Esophagus (tissue), 2 donors: ENCODE results near the gene APRT. TPM values are rescaled to one million over a fixed set of nuclear protein-coding genes. Genes with fewer than 3 reads are reported as not detected.

ENCODE experiments used
- H3K27ac ChIP-seq, 2 donors: one replicate each; pipeline ENCODE4 v1.5.1; 2013; ENCODE audit warnings: low read depth in 2 of 2, mild to moderate bottlenecking in 2 of 2, inconsistent platforms in 1 of 2, low read length in 1 of 2, moderate library complexity in 1 of 2
- H3K27me3 ChIP-seq, 2 donors: one replicate each; pipeline ENCODE4 v1.6.1; 2013; ENCODE audit warnings: low read length in 2 of 2, control low read depth in 1 of 2, mild to moderate bottlenecking in 1 of 2; ENCODE audit not compliant: insufficient read depth in 2 of 2, control insufficient read depth in 1 of 2
- H3K36me3 ChIP-seq, 2 donors: one replicate each; pipeline ENCODE4 v1.6.1; 2013; ENCODE audit warnings: low read length in 1 of 2; ENCODE audit not compliant: control insufficient read depth in 2 of 2, insufficient read depth in 2 of 2
- H3K4me1 ChIP-seq, 2 donors: one replicate each; pipeline ENCODE4 v1.6.1; 2013; ENCODE audit warnings: low read length in 1 of 2; ENCODE audit not compliant: control insufficient read depth in 2 of 2, insufficient read depth in 2 of 2
- H3K4me3 ChIP-seq, 2 donors: one replicate each; pipeline ENCODE4 v1.5.1; 2013; ENCODE audit warnings: low read length in 2 of 2, mild to moderate bottlenecking in 2 of 2, low read depth in 1 of 2, moderate library complexity in 1 of 2
- H3K9me3 ChIP-seq, 2 donors: one replicate each; pipeline ENCODE4 v1.6.1; 2013; ENCODE audit warnings: mild to moderate bottlenecking in 2 of 2, low read depth in 1 of 2, low read length in 1 of 2, moderate library complexity in 1 of 2; ENCODE audit not compliant: control insufficient read depth in 2 of 2, insufficient read depth in 1 of 2
- WGBS, 2 donors: extraction: QIAGEN DNeasy Blood & Tissue Kit; methylation state at CpG; one replicate each; pipeline ENCODE4 v1.1.7; 2013; 5-methylcytosine and 5-hydroxymethylcytosine counted together
- polyA plus RNA-seq, 2 donors: library from polyadenylated mRNA; stranded (reverse); fragments of 200-250 nt; gene quantifications; one replicate each; pipeline ENCODE4 v1.2.3, GENCODE V29; 2013
- donor health status: healthy with polysubstance abuse.
- donor health status: Bipolar disorder and iron deficiency.

APRT gene
- polyA plus RNA-seq, 2 donors, result 137 to 223 TPM

- Histone ChIP-seq H3K4me3 (no peak overlapping the region), H3K9me3 (peaks cover 0 to 2% of the 10 kb centered on the region in 2 donors), H3K27me3 (no peaks in the 10 kb centered on the region), H3K36me3 (peaks cover 0 to 38% of the 10 kb centered on the region in 2 donors), H3K4me1 (no peaks in the 10 kb centered on the region), H3K27ac (no peak overlapping the region)
- WGBS, 2 donors, result 93 to 95% methylated on average over 25 of the region's 25 CpGs
Observed at GRCh38 chr16:88842806-88843205, 31.1 kb upstream of the APRT start.

GRCh38 chr16:88842308-88842756 lies 30.6 kb upstream of the APRT start:
- Histone ChIP-seq H3K36me3 (peaks cover 0 to 43% of the 10 kb centered on the region in 2 donors), H3K27ac (no peak overlapping the region), H3K4me3 (no peak overlapping the region), H3K4me1 (no peaks in the 10 kb centered on the region), H3K27me3 (no peaks in the 10 kb centered on the region), H3K9me3 (peaks cover 0 to 2% of the 10 kb centered on the region in 2 donors)
- 88 to 96% methylated on average over 15 of the region's 15 CpGs for WGBS, 2 donors

GRCh38 chr16:88841521-88842307 lies 30.0 kb upstream of the APRT start:
- Histone ChIP-seq H3K4me1 (no peaks in the 10 kb centered on the region), H3K4me3 (no peak overlapping the region), H3K9me3 (peaks cover 0 to 2% of the 10 kb centered on the region in 2 donors), H3K27me3 (no peaks in the 10 kb centered on the region), H3K36me3 (peaks cover 0 to 44% of the 10 kb centered on the region in 2 donors), H3K27ac (no peak overlapping the region)
- WGBS, 2 donors, result 90% methylated on average over 40 of the region's 40 CpGs

DNA sequence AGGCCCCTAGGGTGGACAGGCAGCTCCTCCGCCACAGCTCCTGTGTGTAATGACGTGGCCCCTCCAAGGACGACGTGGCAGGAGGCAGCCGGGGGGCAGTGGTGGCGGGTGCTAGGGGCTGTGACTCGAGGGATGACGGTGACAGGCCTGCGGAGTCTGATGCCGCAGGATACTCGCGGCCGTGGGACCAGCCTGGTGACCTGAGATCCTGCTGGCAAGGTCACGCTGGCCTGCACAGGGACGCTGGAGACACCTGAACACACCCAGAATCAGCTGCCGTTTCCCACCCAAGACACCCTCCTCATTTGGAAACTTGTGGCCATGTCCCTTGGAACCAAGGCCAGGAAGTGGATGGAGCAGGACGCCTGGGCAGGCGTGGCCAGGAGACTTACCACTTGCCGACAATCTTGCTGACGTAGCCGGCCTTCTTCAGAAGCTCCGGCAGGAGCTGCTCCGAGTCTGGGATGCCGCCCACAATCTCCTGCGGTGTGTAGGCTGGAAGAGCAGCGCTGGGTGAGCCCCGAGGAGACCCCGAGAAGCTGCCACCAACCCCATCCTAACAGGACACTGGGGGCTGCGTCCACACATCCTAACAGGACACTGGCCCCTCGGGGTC lies 29.0 kb upstream of the APRT start:
- H3K27me3 ChIP-seq, result no peaks in the 10 kb centered on the region

GRCh38 chr16:88839745-88840599 lies 28.2 kb upstream of the APRT start:
- no peak overlapping the region for H3K4me3 ChIP-seq
- 94% methylated on average over 24 of the region's 24 CpGs for WGBS, 2 donors
- no peaks in the 10 kb centered on the region for H3K4me1 ChIP-seq
- H3K27ac ChIP-seq, result no peak overlapping the region
- peaks cover 0 to 2% of the 10 kb centered on the region in 2 donors for H3K9me3 ChIP-seq
- H3K27me3 ChIP-seq, result no peaks in the 10 kb centered on the region
- peaks cover 0 to 53% of the 10 kb centered on the region in 2 donors for H3K36me3 ChIP-seq

More for the DNA sequence above, 29.0 kb upstream of the APRT start:
- H3K9me3 ChIP-seq, result peaks cover 0 to 2% of the 10 kb centered on the region in 2 donors
- WGBS, 2 donors, result 93 to 95% methylated on average over 30 of the region's 30 CpGs
- no peaks in the 10 kb centered on the region for H3K4me1 ChIP-seq
- H3K36me3 ChIP-seq, result peaks cover 0 to 47% of the 10 kb centered on the region in 2 donors
- no peak overlapping the region for H3K4me3 ChIP-seq
- H3K27ac ChIP-seq, result no peak overlapping the region

DNA sequence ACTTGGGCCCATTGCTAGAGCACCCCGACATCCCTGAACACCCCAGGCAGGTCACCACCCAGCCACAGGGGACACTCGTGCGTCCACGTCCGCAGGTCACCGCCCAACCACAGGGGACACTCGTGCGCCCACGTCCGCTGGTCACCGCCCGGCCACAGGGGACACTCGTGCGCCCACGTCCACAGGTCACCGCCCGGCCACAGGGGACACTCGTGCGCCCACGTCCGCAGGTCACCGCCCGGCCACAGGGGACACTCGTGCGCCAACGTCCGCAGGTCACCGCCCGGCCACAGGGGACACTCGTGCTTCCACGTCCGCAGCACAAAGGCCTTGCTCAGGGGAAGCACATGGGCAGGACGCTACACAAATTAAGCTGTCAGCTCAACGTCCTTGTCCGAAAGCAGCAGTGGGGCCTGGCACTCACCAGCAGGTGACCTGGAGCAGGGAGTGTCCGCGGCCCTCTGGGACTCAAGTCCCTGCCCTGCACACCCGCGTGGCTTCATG lies 27.4 kb upstream of the APRT start:
- no peak overlapping the region for H3K27ac ChIP-seq
- no peak overlapping the region for H3K4me3 ChIP-seq
- H3K4me1 ChIP-seq, result no peaks in the 10 kb centered on the region
- WGBS, 2 donors, result 92 to 93% methylated on average over 39 of the region's 39 CpGs
- H3K36me3 ChIP-seq, result peaks cover 0 to 57% of the 10 kb centered on the region in 2 donors
- no peaks in the 10 kb centered on the region for H3K27me3 ChIP-seq
- H3K9me3 ChIP-seq, result peaks cover 0 to 2% of the 10 kb centered on the region in 2 donors

GRCh38 chr16:88838566-88838965 lies 26.8 kb upstream of the APRT start:
- no peaks in the 10 kb centered on the region for H3K4me1 ChIP-seq
- H3K9me3 ChIP-seq, result peaks cover 0 to 2% of the 10 kb centered on the region in 2 donors
- no peak overlapping the region for H3K4me3 ChIP-seq
- no peaks in the 10 kb centered on the region for H3K27me3 ChIP-seq
- H3K27ac ChIP-seq, result no peak overlapping the region
- 87 to 91% methylated on average over 19 of the region's 19 CpGs for WGBS, 2 donors
- H3K36me3 ChIP-seq, result peaks cover 0 to 57% of the 10 kb centered on the region in 2 donors

DNA sequence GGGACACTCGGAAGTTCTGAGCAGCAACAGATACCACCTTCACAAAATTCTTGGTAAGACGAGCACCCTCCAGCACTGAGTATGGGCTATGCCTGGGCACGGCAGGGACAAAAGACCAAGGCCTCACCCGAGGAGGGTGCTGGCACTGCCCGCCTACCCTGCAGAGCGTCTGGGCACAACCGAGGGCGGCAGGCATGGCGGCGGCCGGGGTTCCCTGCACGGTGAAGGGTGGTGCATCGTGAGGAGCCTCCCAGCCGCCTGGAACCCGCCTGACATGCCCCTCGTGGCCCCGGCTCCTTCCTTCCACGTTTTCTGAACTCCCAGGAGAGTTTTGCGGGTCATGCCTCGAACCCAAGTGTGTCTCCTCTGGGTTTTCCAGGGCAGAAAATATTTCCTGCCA lies 26.1 kb upstream of the APRT start:
- 91 to 93% methylated on average over 20 of the region's 20 CpGs for WGBS, 2 donors
- Histone ChIP-seq H3K4me3 (no peak overlapping the region), H3K27me3 (no peaks in the 10 kb centered on the region), H3K9me3 (no peaks in the 10 kb centered on the region), H3K27ac (no peak overlapping the region), H3K4me1 (no peaks in the 10 kb centered on the region), H3K36me3 (peaks cover 0 to 53% of the 10 kb centered on the region in 2 donors)

DNA sequence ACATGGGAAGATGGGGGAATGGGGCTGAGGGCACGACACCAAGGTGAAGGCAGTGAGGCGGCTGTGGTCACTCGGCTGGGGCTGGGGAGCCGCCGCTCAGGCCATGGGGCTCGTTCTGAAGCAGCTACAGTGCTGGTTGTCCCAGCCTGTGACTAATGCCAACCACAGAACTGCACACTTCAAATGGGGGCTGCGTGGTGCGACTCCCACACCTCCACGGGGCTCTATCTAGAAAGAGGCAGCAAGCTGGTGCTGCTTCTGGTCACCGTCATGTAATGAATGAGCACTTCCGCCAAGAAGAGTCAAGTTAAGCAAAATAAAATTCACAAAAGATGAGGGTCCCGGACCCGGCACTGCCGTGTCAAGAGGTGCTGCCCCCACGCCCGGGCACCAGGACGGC lies 25.1 kb upstream of the APRT start:
- 92% methylated on average over 17 of the region's 17 CpGs for WGBS, 2 donors
- Histone ChIP-seq H3K27ac (no peak overlapping the region), H3K4me3 (no peak overlapping the region), H3K27me3 (no peaks in the 10 kb centered on the region), H3K36me3 (peaks cover 0 to 45% of the 10 kb centered on the region in 2 donors), H3K9me3 (no peaks in the 10 kb centered on the region), H3K4me1 (no peaks in the 10 kb centered on the region)
